Stomach (tissue), 9 donors: ENCODE data around the gene DOCK11. TPM values are rescaled to one million over a fixed set of nuclear protein-coding genes. Genes with fewer than 3 reads are reported as not detected.

ENCODE experiments used
- DNase-seq, 2 donors: peaks; one replicate each; pipeline versions ENCODE4 v3.0.0 to v3.0.0-alpha.2; 2013 to 2019
- H3K27ac ChIP-seq, 5 donors: fragments of 200-600 bp in 4 of 5; sonication (generic) in 4 of 5; one replicate each; pipeline ENCODE4 v1.5.1; 2013 to 2019; ENCODE audit warnings: mild to moderate bottlenecking in 1 of 5, moderate library complexity in 1 of 5
- H3K27me3 ChIP-seq, 3 donors: fragments of 200-600 bp; sonication (generic); one replicate each; pipeline ENCODE4 v1.5.1; 2017 to 2019; ENCODE audit warnings: mixed run types in 1 of 3
- H3K36me3 ChIP-seq, 4 donors: fragments of 200-600 bp; sonication (generic); 1 replicate in 3 of 4; 2 replicates in 1 of 4; pipeline ENCODE4 v1.5.1; 2016 to 2019
- H3K4me1 ChIP-seq, 4 donors: fragments of 200-600 bp; sonication (generic); one replicate each; pipeline ENCODE4 v1.5.1; 2016 to 2019
- H3K4me3 ChIP-seq, 4 donors: fragments of 200-600 bp; sonication (generic) in 3 of 4; one replicate each; pipeline ENCODE4 v1.5.1; 2016 to 2019; ENCODE audit warnings: mild to moderate bottlenecking in 1 of 4
- H3K9me3 ChIP-seq, 4 donors: fragments of 200-600 bp; sonication (generic); one replicate each; pipeline ENCODE4 v1.5.1; 2016 to 2019
- CTCF ChIP-seq, 7 experiments: fragments of 450-650 bp in 4 of 7; fragments of 200-600 bp in 3 of 7; sonication (generic) in 3 of 7; IDR thresholded peaks; one replicate each; pipeline ENCODE4 v1.5.1; 2016 to 2019; ENCODE audit warnings: antibody characterized with exemption in 7 of 7, control low read depth in 2 of 7, mild to moderate bottlenecking in 1 of 7
- EP300 ChIP-seq: sonication (generic); formaldehyde crosslinking; IDR thresholded peaks from one replicate; pipeline ENCODE4 v1.6.1; 2017; ENCODE audit warnings: antibody characterized with exemption
- POLR2A ChIP-seq, 4 donors: fragments of 450-650 bp; IDR thresholded peaks; one replicate each; pipeline ENCODE4 v1.6.1; 2016; ENCODE audit warnings: antibody characterized with exemption in 4 of 4, control low read depth in 2 of 4, mild to moderate bottlenecking in 1 of 4, moderate library complexity in 1 of 4
- POLR2AphosphoS5 ChIP-seq, 3 donors: sonication (generic); formaldehyde crosslinking; IDR thresholded peaks; one replicate each; pipeline ENCODE4 v1.6.1; 2016; ENCODE audit warnings: antibody characterized with exemption in 3 of 3
- WGBS, 5 donors: extraction: QIAGEN DNeasy Blood & Tissue Kit in 3 of 5; methylation state at CpG; one replicate each; pipeline versions ENCODE4 v1.1.5 to v1.1.7; 2013 to 2018; 5-methylcytosine and 5-hydroxymethylcytosine counted together
- intact Hi-C: fragments of 100-400 bp; cut with DNase I; formaldehyde crosslinking; loops from one replicate; pipeline ENCODE4 v1.15.1; 2023; ENCODE audit warnings: low total_unique reads
- polyA plus RNA-seq, 3 donors: library from polyadenylated mRNA; stranded (reverse); fragments of 200-250 nt; gene quantifications; one replicate each; pipeline ENCODE4 v1.2.3, GENCODE V29; 2013
- total RNA-seq, 5 donors: library from RNA; depleted of rRNA; stranded (reverse); fragments of >200 nt; gene quantifications; one replicate each; pipeline versions ENCODE4 v1.1.0 to v1.2.3, GENCODE V29; 2014 to 2016
- donor health status: healthy with polysubstance abuse.
- donor health status: Bipolar disorder and iron deficiency.
- donor health status: healthy.

DOCK11 gene
- total and polyA plus RNA-seq, 8 donors: 3.5 to 34.0 (median 6.2) TPM

GRCh38 chrX:118564498-118564897 is 68.9 kb downstream of the DOCK11 start:
- intact Hi-C loops: no loop called here
- no peaks in the 10 kb centered on the region for H3K4me1 ChIP-seq
- no peaks in the 10 kb centered on the region for H3K9me3 ChIP-seq
- H3K4me3 ChIP-seq: no peak overlapping the region
- no peak for DNase-seq
- no peaks in the 10 kb centered on the region for H3K27me3 ChIP-seq
- 56 to 80% (median 74%) methylated on average over 1 of the region's 1 CpG for WGBS, 5 donors
- H3K36me3 ChIP-seq: peaks cover 0 to 6% (median 0%) of the 10 kb centered on the region in 4 donors
- H3K27ac ChIP-seq: no peak overlapping the region
- TF ChIP-seq EP300: no peak
- TF ChIP-seq CTCF (IDR thresholded peaks at IDR 0.05): no peak
- TF ChIP-seq POLR2AphosphoS5 (IDR thresholded peaks at IDR 0.05): no peak
- no peak for TF ChIP-seq POLR2A (IDR thresholded peaks at IDR 0.05)

- peak in 1 of 2 donors; percentile 17 for DNase-seq
- no peak overlapping the region for H3K27ac ChIP-seq
- no peaks in the 10 kb centered on the region for H3K9me3 ChIP-seq
- 22 to 46% (median 45%) methylated on average over 6 of the region's 6 CpGs for WGBS, 5 donors
- no peaks in the 10 kb centered on the region for H3K4me1 ChIP-seq
- no peak for TF ChIP-seq POLR2AphosphoS5 (IDR thresholded peaks at IDR 0.05)
- TF ChIP-seq POLR2A (IDR thresholded peaks at IDR 0.05): no peak
- TF ChIP-seq CTCF (IDR thresholded peaks at IDR 0.05): no peak
- TF ChIP-seq EP300: no peak
- H3K36me3 ChIP-seq: peaks cover 0 to 6% (median 0%) of the 10 kb centered on the region in 4 donors
- H3K4me3 ChIP-seq: no peak overlapping the region
- H3K27me3 ChIP-seq: no peaks in the 10 kb centered on the region
- intact Hi-C loops: no loop called here
Measured at GRCh38 chrX:118565853-118566252, 70.2 kb downstream of the DOCK11 start.

GRCh38 chrX:118566359-118566758 is 70.7 kb downstream of the DOCK11 start:
- Histone ChIP-seq H3K27me3 (no peaks in the 10 kb centered on the region), H3K9me3 (no peaks in the 10 kb centered on the region), H3K4me3 (no peak overlapping the region), H3K36me3 (peaks cover 0 to 6% (median 0%) of the 10 kb centered on the region in 4 donors), H3K27ac (no peak overlapping the region), H3K4me1 (no peaks in the 10 kb centered on the region)
- DNase-seq: peak in 1 of 2 donors; percentile 21
- intact Hi-C loops: no loop called here
- WGBS, 5 donors: 62 to 81% (median 68%) methylated on average over 3 of the region's 3 CpGs
- TF ChIP-seq POLR2A (IDR thresholded peaks at IDR 0.05): no peak
- no peak for TF ChIP-seq POLR2AphosphoS5 (IDR thresholded peaks at IDR 0.05)

GRCh38 chrX:118569676-118570075 is 74.1 kb downstream of the DOCK11 start:
- no peaks in the 10 kb centered on the region for H3K9me3 ChIP-seq
- 54 to 85% (median 70%) methylated on average over 3 of the region's 3 CpGs for WGBS, 5 donors
- no peak overlapping the region for H3K4me3 ChIP-seq
- no peaks in the 10 kb centered on the region for H3K4me1 ChIP-seq
- H3K27ac ChIP-seq: no peak overlapping the region
- intact Hi-C loops: no loop called here
- no peak for DNase-seq
- H3K27me3 ChIP-seq: no peaks in the 10 kb centered on the region
- peaks cover 0 to 20% (median 4%) of the 10 kb centered on the region in 4 donors for H3K36me3 ChIP-seq
- TF ChIP-seq CTCF (IDR thresholded peaks at IDR 0.05) (no peak), POLR2AphosphoS5 (IDR thresholded peaks at IDR 0.05) (no peak), POLR2A (IDR thresholded peaks at IDR 0.05) (no peak), EP300 (no peak)

- DNase-seq: no peak
- H3K4me3 ChIP-seq: no peak overlapping the region
- intact Hi-C loops: no loop called here
- H3K4me1 ChIP-seq: no peaks in the 10 kb centered on the region
- no peak overlapping the region for H3K27ac ChIP-seq
- WGBS, 5 donors: 73 to 97% (median 85%) methylated on average over 2 of the region's 2 CpGs
- H3K27me3 ChIP-seq: no peaks in the 10 kb centered on the region
- H3K36me3 ChIP-seq: peaks cover 0 to 20% (median 4%) of the 10 kb centered on the region in 4 donors
- H3K9me3 ChIP-seq: no peaks in the 10 kb centered on the region
- TF ChIP-seq EP300: no peak
- no peak for TF ChIP-seq POLR2AphosphoS5 (IDR thresholded peaks at IDR 0.05)
- no peak for TF ChIP-seq CTCF (IDR thresholded peaks at IDR 0.05)
- no peak for TF ChIP-seq POLR2A (IDR thresholded peaks at IDR 0.05)
Measured at GRCh38 chrX:118570209-118570608, 74.6 kb downstream of the DOCK11 start.
